ENCODE results near the gene GAS2L3.

DNA sequence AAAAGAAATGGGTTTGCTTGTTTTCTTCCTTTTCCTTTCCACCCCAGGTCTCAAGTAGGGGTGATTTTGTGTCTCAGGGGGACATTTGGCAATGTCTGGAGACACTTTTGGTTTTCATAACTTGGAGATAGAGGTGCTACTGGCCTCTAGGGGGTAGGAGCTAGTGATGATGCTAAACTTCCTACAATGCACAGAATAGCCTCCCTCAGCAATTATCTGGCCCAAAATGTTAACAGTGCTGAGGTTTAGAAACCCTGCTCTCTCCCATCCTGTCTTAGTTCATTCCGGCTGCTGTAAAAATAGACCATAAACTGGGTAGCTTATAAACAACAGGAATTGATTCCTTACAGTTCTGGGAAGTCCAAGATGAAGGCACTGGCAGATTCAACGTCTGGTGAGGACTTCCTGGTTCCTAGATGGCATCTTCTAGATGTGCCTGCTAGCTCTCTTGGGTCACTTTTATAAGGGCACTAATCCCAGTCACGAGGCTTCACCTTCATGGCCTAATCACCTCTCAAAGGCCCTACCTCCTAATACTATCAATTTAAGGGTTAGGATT lies 7.4 kb upstream of the GAS2L3 start:
- TF ChIP-seq POLR2AphosphoS5 (IDR thresholded peaks at IDR 0.05), result no peak
- TF ChIP-seq EP300 (IDR thresholded peaks at IDR 0.05), result no peak
- no peak for TF ChIP-seq POLR2A (IDR thresholded peaks at IDR 0.05)
